Stimulated activated CD8-positive, alpha-beta memory T cell treated with anti-CD3 and anti-CD28 coated beads, Interleukin-7, amount 100 ng/mL, for 4 hours (primary cell): ENCODE results near the gene TBC1D17.

Experiments
- DNase-seq, 2 donors: peaks; one replicate each; pipeline ENCODE4 v3.0.0-alpha.2; 2020; ENCODE audit warnings: low read depth in 2 of 2

The TBC1D17 gene

GRCh38 chr19:49894011-49894664, 16.6 kb downstream of the TBC1D17 start:
- no peak for DNase-seq

GRCh38 chr19:49894879-49895565, 17.5 kb downstream of the TBC1D17 start:
- DNase-seq, result no peak

DNA sequence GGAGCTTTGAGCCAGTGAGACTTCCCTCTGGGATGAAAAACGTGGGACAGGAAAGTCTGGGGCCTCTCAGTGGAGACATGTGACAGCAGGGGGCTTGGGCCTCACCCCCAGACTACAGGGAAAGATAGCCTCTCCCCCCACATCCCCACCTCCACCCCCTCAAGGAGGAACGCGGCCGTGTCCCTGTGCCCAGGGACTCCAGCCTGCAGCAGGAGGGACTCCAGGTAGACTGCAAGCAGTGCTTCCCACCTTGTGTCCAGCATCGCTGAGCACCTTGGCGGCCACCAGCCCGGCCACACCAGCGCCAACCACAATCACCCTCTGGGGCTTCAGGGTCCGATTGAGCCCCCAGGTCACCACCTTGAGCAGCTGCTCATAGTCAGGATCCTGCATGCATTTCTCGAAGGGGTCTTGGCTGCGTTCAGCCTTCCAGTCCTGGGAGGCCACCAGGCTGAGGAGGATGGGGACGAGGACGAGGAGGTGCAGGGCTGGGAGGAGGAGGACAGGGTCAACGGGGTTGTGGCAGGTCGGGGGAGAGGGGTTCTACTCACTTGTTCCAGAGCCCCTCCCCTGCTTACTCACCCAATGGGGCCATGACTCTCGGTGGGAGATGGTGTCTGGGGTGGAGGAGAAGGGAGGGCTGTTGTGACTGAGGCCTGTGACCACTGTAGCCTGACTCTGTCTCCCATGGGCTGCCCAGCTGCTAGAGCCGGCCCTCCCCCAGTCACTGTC, 18.2 kb downstream of the TBC1D17 start:
- DNase-seq, result no peak

- peak; percentile 55 to 59 for DNase-seq
Observed at GRCh38 chr19:49896863-49897621, 19.5 kb downstream of the TBC1D17 start, which contains the start of gene IL4I1. Gene IL4I1, minus strand, starts transcription at chr19:49896887. Its CDS starts 727 bp downstream, at chr19:49896160.

DNA sequence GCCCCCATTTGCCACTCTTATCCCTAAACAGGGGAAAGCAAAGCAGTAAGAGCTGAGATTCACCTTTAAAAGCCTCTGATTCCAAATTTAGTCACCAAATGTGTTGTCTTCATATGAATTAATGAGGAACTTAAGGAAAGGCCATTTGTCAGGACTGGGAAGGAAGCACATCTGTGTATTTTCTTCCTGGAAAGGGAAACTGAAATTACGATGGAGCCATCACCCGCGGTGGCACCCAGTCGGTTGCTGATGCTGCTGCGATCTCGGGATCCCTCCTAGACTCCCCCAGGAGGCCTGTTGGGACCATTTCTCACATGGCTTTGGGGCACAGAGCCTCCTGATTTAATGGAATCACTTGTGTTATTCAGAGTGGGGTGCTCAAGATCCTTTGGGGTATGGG, 26.6 kb downstream of the TBC1D17 start:
- DNase-seq, result no peak

GRCh38 chr19:49906879-49907564, 29.5 kb downstream of the TBC1D17 start:
- DNase-seq, result no peak

DNA sequence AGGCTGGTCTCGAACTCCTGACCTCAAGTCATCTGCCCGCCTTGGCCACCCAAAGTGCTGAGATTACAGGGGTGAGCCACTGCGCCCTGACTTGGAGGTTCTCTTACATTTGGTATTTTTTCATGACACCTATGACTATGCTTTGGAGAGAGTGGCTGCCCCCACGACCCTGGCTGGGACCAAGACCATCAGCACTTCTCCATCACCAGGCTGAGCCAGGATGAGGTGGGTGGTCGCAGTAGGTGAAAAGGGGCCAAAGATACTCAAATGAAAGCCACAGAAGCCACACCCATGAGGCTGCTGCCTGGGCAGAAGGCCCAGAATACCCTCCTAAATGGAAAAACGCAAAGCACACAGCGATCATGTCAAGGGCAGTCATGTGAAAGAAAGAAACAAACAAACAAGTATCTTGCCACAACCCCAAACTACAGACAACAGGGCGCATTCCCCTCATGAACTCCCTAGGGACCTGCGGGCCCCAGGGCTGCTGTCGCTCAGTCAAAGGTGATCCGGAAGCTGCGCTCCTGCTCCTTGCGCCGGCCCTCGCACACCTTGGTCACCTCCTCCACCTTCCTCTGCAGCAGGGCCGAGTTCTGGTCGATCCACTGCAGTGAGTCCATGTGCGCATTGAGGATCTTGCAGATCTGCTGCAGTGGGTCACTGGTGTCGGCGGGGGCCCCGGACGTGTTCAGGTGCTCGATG, 30.4 kb downstream of the TBC1D17 start:
- DNase-seq, result no peak

GRCh38 chr19:49908480-49909420, 31.2 kb downstream of the TBC1D17 start:
- DNase-seq, result no peak

DNA sequence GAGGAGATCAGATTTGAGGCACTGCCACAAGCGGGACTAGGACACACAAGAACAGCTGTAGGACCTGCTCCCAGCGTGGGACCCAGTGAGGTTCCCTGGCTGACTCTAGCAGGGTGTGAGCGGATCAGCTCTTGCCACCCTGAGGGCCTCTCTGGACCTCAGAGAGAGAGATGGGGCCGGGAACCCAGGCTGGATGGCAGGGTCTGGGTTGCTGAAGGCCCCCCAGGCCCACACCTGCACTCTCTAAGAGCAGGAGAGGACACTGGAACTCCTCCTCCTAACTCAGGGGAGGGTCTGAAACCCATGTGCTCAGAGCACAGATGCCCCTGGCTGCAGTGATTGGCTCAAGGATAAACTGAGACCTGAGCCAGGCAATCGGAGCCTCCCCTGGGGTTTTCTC, 32.7 kb downstream of the TBC1D17 start:
- no peak for DNase-seq

DNA sequence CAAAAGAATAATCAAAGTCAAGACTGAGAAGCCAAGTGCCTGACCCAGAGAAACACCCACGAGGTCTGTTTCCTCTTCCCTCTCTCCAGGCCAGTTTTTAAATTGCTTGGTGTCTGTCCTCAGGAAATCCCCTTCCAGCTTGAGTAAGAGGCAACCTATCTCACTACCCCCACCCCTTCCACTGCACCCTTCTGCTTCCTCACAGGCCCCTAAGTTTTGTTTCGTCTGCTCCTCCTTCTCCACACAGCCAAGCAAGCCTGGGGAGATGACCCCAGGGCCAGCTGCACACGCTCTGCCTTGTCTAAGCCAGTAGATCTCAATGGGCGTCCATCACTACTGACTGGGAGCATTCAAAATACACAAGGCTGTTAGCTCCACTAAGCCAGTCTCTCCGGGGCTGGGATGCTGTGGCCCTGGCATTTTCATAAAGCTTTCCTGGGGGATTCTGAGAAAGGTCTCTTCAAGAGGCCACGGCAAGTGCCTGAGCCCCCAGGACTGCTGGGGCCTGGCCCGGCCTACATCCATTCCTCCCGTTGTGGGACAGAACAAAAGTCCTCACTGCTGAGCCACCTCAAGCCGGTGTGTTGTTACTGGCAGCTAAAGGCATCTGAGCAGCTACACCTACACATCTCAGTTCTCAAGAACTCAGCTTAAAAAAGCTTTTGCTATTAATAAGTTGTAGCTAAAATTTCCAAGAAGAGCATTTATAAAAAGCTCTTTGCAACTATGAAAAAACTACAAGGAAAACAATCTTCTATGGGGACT, 34.1 kb downstream of the TBC1D17 start:
- no peak for DNase-seq

GRCh38 chr19:49912965-49913685, 35.6 kb downstream of the TBC1D17 start:
- no peak for DNase-seq

- DNase-seq, result no peak
Observed at GRCh38 chr19:49913720-49914119, 36.2 kb downstream of the TBC1D17 start.

GRCh38 chr19:49915271-49915670, 37.8 kb downstream of the TBC1D17 start:
- DNase-seq, result no peak

DNA sequence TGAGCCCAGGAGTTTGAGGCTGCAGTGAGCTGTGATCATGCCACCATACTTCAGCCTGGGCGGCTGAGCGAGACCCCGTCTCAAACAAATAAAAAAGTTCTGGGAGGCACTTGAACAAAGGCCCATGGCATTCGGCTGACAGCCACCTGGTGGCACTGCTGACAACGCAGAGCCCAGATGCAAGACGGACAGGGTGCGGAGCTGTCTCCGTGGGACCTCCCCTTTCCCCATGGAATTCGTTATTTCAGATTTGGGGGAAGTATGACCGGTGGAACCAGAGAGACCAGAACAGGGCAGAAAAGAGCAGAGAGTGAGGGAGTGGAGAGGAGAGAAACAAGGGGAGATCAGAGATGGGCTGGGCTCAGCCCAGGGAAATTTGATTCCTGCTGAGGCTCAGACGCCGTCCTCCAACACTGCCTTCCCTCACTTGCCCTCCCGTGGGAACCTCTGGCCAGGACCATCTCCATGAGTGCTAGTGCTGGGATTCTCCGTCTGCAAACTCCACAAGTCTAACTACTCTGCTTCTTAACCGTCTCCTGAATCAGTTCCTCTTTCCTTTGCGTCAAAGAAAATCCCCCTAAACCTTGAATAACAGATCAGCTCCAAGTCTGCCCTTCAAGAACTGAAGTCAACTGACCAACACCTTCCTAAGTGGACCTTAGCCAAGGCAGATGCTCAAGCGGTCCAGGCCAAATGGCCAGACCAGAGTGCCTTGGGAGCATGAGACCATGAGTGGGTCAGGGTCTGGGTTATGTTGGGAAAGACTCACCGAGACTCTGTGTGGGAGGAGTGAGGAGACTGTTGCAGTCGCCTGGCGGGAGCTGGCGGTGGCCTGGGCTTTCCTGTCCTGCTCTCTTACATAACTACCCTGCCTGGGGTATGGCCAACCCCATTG, 39.6 kb downstream of the TBC1D17 start:
- no peak for DNase-seq

- no peak for DNase-seq
Observed at GRCh38 chr19:49918089-49918488, 40.6 kb downstream of the TBC1D17 start.

- no peak for DNase-seq
Observed at GRCh38 chr19:49920624-49921363, 43.3 kb downstream of the TBC1D17 start.
